GM12801 (cell line): Measurements from ENCODE around the gene FSTL1.

Experiments used
- TF ChIP-seq, protein P1 (sequence below): IDR thresholded peaks from one replicate; pipeline ENCODE4 v1.5.1; 2011; ENCODE audit warnings: control low read depth; ENCODE audit not compliant: insufficient read length; ENCODE audit errors: extremely low read depth

FSTL1 gene

DNA sequence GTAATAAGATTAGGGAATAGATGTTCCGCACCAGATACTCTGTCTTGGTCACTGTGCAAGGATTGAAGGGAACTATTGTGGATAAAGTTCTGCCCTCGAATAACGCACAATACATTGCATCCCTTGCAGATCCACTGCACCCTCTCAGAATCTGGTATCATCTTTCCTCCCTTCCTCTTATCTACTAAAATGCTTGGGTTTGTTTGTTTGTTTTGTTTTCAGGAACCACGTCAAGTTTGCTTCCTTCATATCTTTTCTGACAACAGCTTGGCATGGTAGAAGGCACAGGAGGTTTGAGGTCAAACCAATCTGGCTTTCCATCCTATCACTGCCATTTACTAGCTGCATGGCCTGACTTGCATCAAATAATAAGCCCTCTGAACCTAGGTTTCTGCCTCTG, 2.0 kb upstream of the FSTL1 start:
- TF ChIP-seq, protein P1, sequence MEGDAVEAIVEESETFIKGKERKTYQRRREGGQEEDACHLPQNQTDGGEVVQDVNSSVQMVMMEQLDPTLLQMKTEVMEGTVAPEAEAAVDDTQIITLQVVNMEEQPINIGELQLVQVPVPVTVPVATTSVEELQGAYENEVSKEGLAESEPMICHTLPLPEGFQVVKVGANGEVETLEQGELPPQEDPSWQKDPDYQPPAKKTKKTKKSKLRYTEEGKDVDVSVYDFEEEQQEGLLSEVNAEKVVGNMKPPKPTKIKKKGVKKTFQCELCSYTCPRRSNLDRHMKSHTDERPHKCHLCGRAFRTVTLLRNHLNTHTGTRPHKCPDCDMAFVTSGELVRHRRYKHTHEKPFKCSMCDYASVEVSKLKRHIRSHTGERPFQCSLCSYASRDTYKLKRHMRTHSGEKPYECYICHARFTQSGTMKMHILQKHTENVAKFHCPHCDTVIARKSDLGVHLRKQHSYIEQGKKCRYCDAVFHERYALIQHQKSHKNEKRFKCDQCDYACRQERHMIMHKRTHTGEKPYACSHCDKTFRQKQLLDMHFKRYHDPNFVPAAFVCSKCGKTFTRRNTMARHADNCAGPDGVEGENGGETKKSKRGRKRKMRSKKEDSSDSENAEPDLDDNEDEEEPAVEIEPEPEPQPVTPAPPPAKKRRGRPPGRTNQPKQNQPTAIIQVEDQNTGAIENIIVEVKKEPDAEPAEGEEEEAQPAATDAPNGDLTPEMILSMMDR: no peak

DNA sequence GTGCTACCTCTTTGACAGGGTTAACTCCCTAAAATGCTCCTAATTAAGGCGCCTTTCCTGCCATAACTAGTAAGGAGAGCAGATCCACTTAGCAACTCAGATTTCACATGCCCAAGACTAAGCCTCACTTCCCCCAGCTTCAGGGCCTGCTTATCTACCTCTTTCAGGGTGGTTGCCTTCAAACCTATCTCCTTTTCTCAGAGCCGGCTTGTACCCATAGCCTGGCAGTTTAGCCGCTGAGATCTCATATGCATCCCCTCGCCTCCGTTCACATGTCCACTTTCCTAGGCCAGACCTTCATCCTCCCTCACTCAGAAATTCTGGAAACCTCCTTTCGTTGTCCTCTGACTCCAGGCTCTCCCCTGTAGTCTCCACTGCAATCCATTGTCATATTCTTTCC, 1.0 kb upstream of the FSTL1 start:
- TF ChIP-seq, protein P1: no peak

GRCh38 chr3:120451272-120451761, 525 bp upstream of the FSTL1 start:
- TF ChIP-seq, protein P1: no peak

GRCh38 chr3:120449701-120450599, 842 bp downstream of the FSTL1 start:
- TF ChIP-seq, protein P1: no peak

- TF ChIP-seq, protein P1: no peak
These were observed 1.5 kb downstream of the FSTL1 start for GRCh38 chr3:120449251-120449650.

DNA sequence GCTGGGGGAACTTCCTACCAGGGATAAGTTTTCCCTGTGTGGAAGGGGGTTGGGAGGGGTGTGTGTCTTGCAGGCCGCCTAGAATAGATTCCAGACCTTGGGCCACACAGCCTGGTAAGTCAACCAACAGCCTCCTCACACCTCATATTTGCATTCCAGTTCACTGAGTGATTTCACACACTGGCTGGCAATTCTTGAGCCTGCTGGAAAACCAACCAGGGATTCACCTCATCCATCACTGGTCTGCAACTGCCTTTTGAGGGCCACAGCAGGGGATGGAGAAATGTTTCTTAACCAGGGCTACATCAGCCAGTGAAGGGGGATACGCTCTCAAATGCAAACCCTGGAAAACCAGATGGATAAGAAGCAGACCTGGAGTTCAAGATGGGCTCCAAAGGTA, 2.0 kb downstream of the FSTL1 start:
- TF ChIP-seq, protein P1: no peak

GRCh38 chr3:120446891-120447668, 3.7 kb downstream of the FSTL1 start:
- TF ChIP-seq, protein P1: no peak
